A204.1 (cell line): Measurements from ENCODE around the gene ALDH1B1.

Source experiments
- FAIRE-seq: peaks from 2 replicates; lab custom pipeline; 2012; peaks lifted over from hg19 to GRCh38; lab: Jason Lieb, UNC

The ALDH1B1 gene

DNA sequence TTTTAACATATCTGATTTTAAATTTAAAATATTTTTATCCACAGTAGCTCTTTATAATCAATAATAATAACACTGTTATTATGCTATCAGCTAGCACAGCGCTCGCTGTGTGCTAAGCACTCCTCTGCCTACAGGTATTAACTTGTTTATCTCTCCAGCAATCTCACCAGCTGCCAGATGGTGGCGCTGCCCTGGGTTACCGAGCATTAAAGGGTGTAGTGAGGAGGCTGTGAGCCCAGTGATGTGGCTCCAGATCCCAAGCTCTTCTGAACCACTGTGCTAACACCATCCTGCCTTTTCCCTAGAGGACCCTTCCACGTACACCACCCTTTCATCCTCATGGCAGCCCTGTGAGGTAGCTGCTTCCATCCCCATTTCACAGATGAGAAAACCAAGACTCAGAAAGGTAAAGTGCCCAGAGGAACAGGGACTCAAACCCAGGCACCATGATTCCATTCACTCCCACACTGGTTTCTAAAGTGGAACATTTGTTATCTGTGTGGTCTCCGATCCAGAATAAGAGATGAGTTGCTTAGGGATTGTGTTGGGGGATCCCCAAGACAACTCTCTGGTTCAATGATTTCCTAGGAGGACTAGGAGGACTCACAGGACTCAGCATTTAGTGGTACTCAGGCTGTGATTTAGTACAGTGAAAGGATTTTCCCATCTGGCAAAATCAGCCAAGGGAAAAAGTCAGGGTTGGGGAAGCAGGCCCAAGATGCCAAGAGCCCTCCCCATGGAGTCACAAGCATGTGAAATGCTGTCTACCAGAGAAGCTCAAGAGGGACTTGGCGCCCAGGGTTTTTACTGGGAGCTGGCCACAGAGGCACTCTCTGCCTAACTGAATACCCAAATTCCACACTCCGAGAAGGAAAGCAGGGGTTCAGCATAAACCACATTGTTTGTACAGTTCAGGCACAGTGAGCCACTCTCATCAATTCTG is 24.8 kb downstream of the ALDH1B1 start:
- no peak for FAIRE-seq

DNA sequence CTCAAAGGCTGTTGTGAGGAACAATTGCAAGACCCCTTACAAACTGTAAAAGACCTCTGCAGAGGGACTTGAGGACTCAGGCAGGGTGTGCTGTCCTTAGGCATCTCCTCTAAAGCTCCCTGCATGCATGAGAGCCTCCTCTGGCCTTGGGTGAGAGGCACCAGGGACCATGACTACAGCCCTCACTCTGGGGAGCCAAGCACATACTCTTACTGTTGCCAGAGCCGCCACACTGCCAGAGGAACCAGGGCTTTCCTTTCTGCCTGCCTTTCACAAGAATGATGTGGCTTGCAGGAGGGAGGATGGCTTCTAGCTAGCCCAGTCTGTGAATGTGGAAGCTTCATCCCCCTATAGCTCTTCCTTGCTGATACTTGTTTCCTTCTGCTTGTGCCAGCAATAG is 25.9 kb downstream of the ALDH1B1 start:
- FAIRE-seq, result no peak

DNA sequence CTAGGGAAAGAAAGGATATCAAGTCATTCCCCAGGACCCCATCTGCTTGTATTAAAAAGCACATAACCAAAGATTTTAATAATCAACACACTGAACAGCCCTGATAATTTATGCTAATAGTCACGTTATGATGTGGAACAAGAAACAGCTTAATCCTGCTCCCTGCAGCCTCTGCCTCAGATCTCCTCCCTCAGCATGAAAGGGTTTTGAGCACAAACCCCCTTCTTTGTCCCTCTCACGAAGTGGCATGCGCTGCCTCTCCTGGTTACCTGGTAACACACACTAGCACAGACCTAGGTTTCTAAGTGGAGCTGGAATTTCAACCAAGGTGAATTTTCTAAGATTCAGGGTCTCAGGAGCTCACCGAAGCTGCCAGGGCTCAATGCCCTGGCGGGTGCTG is 26.7 kb downstream of the ALDH1B1 start:
- FAIRE-seq, result no peak

DNA sequence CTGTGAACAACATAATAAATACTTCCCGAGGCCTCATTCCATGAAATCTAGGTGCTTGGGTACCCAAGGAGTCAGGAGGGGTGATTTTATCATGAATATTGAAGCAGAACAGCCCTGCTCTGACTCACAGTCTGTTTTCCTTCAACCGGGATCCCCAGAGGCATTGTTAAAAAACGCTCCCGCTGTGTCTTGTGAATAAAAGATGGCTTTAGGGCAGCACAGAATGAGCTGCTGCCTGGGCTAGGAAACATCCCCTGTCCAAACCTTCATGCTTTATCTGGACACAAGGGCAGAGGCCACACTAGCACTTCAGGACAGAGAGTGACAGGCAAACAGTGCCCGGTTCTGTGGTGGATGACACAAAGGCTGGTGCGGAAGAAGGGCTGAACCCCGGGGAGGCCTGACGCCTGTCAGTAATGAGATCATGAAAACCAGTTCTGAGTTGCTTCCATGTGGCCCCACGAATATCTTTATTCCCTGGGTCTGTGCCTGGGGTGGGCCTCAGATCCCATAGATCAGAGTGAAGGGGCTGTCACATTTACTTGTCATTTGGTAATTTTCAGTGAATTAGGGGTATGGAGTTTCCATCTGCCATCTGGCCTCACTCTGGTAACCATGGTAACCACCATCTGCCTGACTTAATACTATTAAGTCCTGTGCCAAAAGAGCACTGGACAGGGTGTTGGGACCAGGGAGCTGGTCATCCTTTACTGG is 29.2 kb downstream of the ALDH1B1 start:
- no peak for FAIRE-seq

- no peak for FAIRE-seq
Measured at GRCh38 chr9:38422555-38423260, 30.2 kb downstream of the ALDH1B1 start.

- FAIRE-seq, result no peak
Measured at GRCh38 chr9:38423273-38423972, 30.9 kb downstream of the ALDH1B1 start.

DNA sequence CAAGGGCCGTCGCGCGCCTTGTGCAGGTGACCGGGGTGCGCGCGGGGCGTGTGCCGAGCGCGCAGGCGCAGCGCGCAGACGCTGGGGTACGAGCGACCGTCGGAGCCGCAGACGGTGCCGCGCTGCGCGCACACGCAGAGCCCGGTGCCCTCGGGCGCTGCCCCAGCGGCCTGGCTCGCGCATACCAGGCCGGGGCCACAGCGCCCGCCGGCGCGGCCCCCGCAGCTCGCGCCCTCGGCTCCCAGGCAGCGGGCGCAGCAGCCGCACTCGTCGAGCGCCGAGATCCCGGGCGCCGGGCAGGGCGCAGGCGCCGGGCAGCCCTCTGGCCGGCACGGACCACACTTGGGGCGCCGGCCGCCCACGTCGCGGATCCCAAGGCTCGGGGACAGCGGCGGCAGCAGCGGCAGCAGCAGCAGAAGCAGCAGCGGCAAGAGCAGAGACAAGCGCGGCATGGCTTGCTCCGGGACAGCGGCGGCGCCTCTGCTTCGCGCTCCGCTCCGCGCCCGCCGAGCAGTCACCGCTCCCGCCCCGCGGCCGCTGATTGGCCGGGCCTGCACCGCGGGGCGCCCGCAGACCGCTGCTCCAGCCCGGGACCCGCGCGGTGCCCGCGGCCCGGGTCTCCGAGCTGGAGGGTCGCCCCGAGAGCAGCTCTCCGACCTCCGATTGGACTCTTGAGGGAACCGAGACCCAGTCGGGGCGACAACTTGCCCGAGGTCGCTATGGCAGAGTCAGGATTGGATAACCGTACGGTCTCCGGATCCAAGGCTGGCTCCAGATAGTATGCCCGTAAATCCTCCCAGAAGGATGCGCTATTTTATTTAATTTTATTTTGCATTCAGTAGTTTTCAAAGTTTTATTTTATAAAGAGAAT is 31.7 kb downstream of the ALDH1B1 start, which contains the start of gene IGFBPL1:
TSS of gene IGFBPL1 (minus strand) at position 482 of the 871 bp plus-strand sequence. CDS start at position 452, 30 bp downstream.
- FAIRE-seq, result no peak

GRCh38 chr9:38424918-38425317 is 32.4 kb downstream of the ALDH1B1 start:
- no peak for FAIRE-seq

GRCh38 chr9:38428062-38428461 is 35.6 kb downstream of the ALDH1B1 start:
- FAIRE-seq, result no peak

DNA sequence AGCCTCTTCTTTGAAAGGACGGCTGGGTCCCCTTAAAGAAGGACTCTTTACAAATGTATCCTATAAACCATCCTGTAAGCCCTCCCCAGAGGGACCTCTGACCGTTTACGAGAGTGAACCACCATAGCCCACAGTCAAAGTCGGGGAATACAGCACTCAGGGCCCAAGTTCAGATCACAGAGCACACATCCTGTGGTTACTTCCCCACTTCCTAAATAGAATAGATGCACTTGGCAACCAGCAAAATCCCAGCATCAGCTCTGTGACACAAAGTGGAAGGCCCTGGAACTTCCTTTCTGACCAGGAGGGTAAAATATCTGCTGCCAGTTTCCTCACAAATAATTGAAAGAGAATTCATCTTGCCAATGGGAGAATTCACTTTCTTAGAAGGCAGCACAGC is 38.6 kb downstream of the ALDH1B1 start:
- no peak for FAIRE-seq

DNA sequence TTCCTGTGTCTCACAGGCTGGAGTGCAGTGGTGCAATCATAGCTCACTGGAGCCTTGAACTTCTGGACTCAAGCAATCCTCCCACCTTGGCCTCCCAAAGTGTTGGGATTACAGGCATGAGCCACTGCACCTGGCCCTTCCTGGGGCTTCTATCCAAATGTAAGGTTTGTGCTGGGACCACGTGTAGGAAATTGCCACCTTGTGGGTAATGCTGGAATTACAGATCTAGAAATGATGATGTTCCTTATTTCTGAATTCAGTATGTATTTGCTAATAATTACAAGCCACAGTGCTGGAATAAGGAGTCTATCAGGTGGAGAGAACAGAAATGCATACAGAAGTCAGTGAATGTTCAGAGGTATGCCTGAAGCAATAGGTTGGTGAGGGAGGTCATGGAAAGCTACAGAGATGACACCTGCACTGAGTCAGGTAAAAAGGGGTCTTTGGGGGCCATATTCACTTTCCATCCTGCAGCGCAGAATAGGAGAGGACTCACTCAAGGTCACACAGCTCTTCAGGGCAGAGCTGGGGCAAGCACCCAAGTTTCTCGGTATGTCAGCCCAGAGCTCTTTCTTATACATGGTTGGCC is 40.5 kb downstream of the ALDH1B1 start:
- FAIRE-seq, result no peak

GRCh38 chr9:38434365-38434764 is 41.9 kb downstream of the ALDH1B1 start:
- FAIRE-seq, result no peak

DNA sequence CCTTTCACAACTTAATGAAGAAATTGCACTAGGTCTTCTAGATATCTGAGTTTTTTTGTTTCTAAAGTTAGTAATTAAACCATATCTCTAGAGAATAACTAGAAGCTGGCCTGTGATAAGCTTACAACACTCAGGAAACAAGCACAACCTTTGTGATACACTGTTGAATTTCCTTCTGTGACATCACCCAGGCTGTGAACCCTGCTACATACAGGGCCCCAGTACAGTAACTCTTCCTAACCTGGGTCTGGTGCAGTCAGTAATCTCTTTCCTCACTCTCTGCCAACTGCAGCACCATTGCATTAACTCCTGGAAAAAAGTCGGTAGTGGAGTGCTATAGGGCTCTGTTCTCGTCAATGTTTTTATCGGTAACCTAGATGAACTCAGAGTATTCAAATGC is 42.4 kb downstream of the ALDH1B1 start:
- FAIRE-seq, result no peak

DNA sequence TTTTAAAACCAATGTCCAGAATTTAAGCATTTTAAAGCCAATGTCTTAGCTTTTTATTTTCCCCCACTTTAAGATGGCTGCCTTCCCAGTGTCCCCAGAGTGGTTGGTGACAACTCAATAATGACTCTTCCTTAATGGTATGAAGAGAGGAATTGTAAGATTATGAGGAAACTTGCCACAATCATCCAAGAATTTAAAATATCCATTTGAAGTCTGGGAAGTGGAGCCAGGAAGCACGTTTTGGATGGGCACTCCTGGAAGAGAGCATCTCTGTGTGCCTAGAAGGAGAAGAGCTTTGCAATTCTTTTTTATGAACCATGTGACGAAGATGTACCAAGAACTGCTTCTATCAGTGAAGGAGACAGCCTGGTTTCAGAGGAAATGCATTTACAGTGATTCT is 43.0 kb downstream of the ALDH1B1 start:
- no peak for FAIRE-seq

DNA sequence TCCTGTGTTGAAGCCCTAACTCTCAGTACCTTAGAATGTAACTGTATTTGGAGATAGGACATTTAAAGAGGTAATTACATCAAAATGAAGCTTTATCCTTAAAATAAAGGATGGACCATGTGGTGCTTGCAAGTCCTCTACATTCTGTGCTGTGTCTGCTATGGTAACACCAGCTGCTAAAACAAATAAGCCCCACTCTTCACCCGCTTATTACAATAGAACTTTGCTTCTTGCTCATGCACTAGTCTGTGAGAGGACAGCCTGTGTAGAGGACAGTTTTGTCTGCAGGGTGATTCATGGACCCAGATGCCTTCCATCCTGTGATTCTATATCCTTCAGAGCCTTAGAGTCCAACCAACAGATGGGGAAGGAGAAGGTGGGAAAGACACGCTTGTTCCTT is 44.2 kb downstream of the ALDH1B1 start:
- no peak for FAIRE-seq

DNA sequence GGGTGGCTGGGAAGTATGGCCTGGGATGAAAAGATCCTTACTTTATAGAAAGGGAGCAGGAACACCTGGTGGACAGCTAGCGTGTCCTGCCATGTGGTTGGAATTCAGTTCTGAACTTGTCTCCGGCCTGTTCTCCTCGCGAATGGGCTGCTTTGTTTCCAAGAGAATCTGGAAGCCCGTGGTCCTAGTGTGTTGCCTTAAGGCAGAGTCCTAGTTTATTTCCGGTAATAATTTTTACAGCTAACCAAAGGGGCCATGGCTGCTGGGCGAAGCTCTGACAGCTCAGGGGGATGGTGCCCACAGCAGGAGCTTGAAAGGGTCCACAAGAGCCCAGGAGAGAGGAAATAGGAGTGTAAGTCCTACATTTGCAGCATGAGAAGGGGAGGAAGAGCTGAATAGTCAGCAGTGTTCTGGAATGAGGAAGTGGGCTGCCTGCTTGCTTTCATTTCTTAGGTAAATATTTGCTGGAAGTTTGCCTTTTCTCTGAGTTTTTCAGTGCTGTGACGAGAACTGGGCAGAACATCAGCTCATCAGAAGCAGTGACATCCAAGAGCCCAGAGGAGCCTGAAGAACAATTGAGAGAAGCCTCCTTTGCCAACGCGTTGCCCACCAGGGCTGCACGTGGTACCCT is 44.8 kb downstream of the ALDH1B1 start:
- no peak for FAIRE-seq

GRCh38 chr9:38439291-38439915 is 46.9 kb downstream of the ALDH1B1 start:
- FAIRE-seq, result no peak

DNA sequence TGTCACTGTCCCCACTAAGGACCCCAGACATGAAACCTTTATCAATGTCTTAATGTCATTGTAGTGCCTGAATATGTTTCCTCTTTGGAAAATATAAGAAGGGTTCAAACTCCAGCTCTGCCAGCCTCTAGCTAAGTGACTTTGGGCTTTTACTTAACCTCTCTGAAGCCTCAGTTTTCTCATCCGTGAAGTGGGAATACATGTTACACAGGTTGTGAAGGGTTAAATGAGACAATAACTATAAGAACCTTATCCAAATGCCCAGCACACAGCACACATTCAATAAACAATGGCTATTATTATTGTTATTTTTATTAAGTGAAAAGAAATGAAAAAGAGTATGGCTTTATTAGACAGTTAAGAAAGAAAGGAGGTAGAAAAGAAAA is 47.4 kb downstream of the ALDH1B1 start:
- no peak for FAIRE-seq

- no peak for FAIRE-seq
Measured at GRCh38 chr9:38440516-38440915, 48.0 kb downstream of the ALDH1B1 start.
